K562 (cell line): ENCODE measurements around the gene ANKRD10.

Experiments used
- CEBPZ ChIP-seq: fragments of 150-350 bp; IDR thresholded peaks from 2 replicates; pipeline ENCODE4 v1.6.1; 2014; ENCODE audit warnings: low read depth, mild to moderate bottlenecking, low read length, borderline replicate concordance
- CTCF ChIP-seq, 3 experiments: IDR thresholded peaks in 2 of 3; conservative IDR thresholded peaks in 1 of 3; 2 replicates each; pipeline ENCODE4 v1.5.1; 2011 to 2012; ENCODE audit warnings: low read length in 3 of 3, mild to moderate bottlenecking in 3 of 3, control low read depth in 2 of 3, improper control_type of control experiment in 1 of 3, inconsistent platforms in 1 of 3, low read depth in 1 of 3, mixed read lengths in 1 of 3, moderate library complexity in 1 of 3; ENCODE audit not compliant: insufficient read depth in 2 of 3
- MAX ChIP-seq: sonication (generic); formaldehyde crosslinking; IDR thresholded peaks from 2 replicates; pipeline ENCODE4 v1.9.0; 2022; ENCODE audit warnings: mild to moderate bottlenecking, missing genetic modification reagents
- MAZ ChIP-seq, 2 experiments: fragments of 450-650 bp in 1 of 2; sonication (generic) in 1 of 2; formaldehyde crosslinking; IDR thresholded peaks in 1 of 2; conservative IDR thresholded peaks in 1 of 2; 2 replicates each; pipeline versions ENCODE4 v1.4.0 to v1.5.0; 2020; ENCODE audit warnings: mild to moderate bottlenecking in 1 of 2, missing genetic modification reagents in 1 of 2
- MXD1 ChIP-seq: fragments of 250-450 bp; sonication (Bioruptor Pico); IDR thresholded peaks from 2 replicates; pipeline ENCODE4 v1.8.0; 2021; ENCODE audit warnings: borderline replicate concordance, mild to moderate bottlenecking, moderate library complexity; ENCODE audit not compliant: poor library complexity, severe bottlenecking
- MYC ChIP-seq, 2 experiments: fragments of 250-450 bp in 1 of 2; sonication (Bioruptor Pico) in 1 of 2; IDR thresholded peaks; 2 replicates each; pipeline versions ENCODE4 v1.5.1 to v1.6.1; 2012 to 2021; ENCODE audit warnings: low read depth in 2 of 2, borderline replicate concordance in 1 of 2, improper control_type of control experiment in 1 of 2, low read length in 1 of 2, mild to moderate bottlenecking in 1 of 2, moderate library complexity in 1 of 2
- POLR2AphosphoS5 ChIP-seq: IDR thresholded peaks from 2 replicates; pipeline ENCODE4 v1.6.1; 2011; ENCODE audit warnings: mild to moderate bottlenecking, low read depth, low read length, moderate library complexity; ENCODE audit not compliant: control insufficient read depth, insufficient read depth
- PREB ChIP-seq: sonication (generic); formaldehyde crosslinking; IDR thresholded peaks from 2 replicates; pipeline ENCODE4 v1.8.1; 2023; ENCODE audit warnings: mild to moderate bottlenecking, missing genetic modification reagents
- ZBTB33 ChIP-seq: sonication (generic); formaldehyde crosslinking; IDR thresholded peaks from 2 replicates; pipeline ENCODE4 v1.8.1; 2023; ENCODE audit warnings: mild to moderate bottlenecking, missing genetic modification reagents

- TF ChIP-seq CTCF (IDR thresholded peaks at IDR 0.05 in 2 of 3, conservative IDR thresholded peaks at IDR 0.05 in 1 of 3; ENCODE audit: insufficient read depth in 2 of 3, low read depth in 1 of 3, low read length in 3 of 3) (no peak), PREB (CRISPR knock-in tag) (no peak), CEBPZ (no peak), MAZ (CRISPR knock-in tag; conservative IDR thresholded peaks at IDR 0.05 in 1 of 2, IDR thresholded peaks at IDR 0.05 in 1 of 2) (no peak), ZBTB33 (CRISPR knock-in tag) (no peak), POLR2AphosphoS5 (no peak), MYC (IDR thresholded peaks at IDR 0.05; ENCODE audit: low read depth, low read length) (no peak), MYC (CRISPR knock-in tag; IDR thresholded peaks at IDR 0.05; ENCODE audit: borderline replicate concordance, low read depth) (no peak), MXD1 (no peak), MAX (no peak)
Observed at GRCh38 chr13:110915874-110916206, 971 bp upstream of the ANKRD10 start.
